B cell (primary cell): ENCODE results near the gene DENND4B. TPM values are rescaled to one million over a fixed set of nuclear protein-coding genes. Genes with fewer than 3 reads are reported as not detected.

Source experiments
- ATAC-seq: fragments of 200-7000 bp; cut with Tn5 transposase; one replicate; pipeline ENCODE4 v1.10.0; 2021; ENCODE audit warnings: low read depth, mild to moderate bottlenecking, moderate number of reproducible peaks, moderate library complexity
- CTCF ChIA-PET: fragments of 350-600 bp; sonication (Branson Sonifier 250); formaldehyde crosslinking; loops from one replicate; lab custom pipeline; 2021; ENCODE audit warnings: antibody characterized with exemption, inconsistent platforms; lab: Charles Lee
- POLR2A ChIA-PET: fragments of 350-600 bp; sonication (Branson Sonifier 250); formaldehyde crosslinking; loops from one replicate; lab custom pipeline; 2021; ENCODE audit warnings: antibody characterized with exemption; lab: Charles Lee
- DNase-seq: peaks from one replicate; pipeline ENCODE4 v3.0.0; 2013
- H2AFZ ChIP-seq: 2 replicates; pipeline ENCODE4 v1.6.1; 2012; ENCODE audit warnings: mild to moderate bottlenecking, low read depth, low read length; ENCODE audit not compliant: insufficient read depth, poor library complexity, severe bottlenecking
- H3K27ac ChIP-seq, 2 donors: 1 replicate in 1 of 2; 2 replicates in 1 of 2; pipeline ENCODE4 v1.5.1; 2012 to 2013; ENCODE audit warnings: low read length in 2 of 2, mild to moderate bottlenecking in 2 of 2, moderate library complexity in 1 of 2
- H3K27me3 ChIP-seq, 4 experiments: fragments of 200-600 bp in 1 of 4; sonication (generic) in 1 of 4; replicated peaks in 1 of 4; 1 replicate in 2 of 4; 2 replicates in 2 of 4; pipeline versions ENCODE4 v1.6.1 to v1.7.0; 2013 to 2016; ENCODE audit warnings: low read length in 3 of 4, mild to moderate bottlenecking in 2 of 4, mixed read lengths in 1 of 4, moderate library complexity in 1 of 4; ENCODE audit not compliant: insufficient read depth in 4 of 4, control insufficient read depth in 3 of 4; ENCODE audit errors: control extremely low read depth in 1 of 4
- H3K36me3 ChIP-seq, 2 experiments: replicated peaks in 1 of 2; 1 replicate in 1 of 2; 2 replicates in 1 of 2; pipeline versions ENCODE4 v1.6.1 to v1.7.1; 2013; ENCODE audit warnings: low read length in 1 of 2; ENCODE audit not compliant: insufficient read depth in 2 of 2, control insufficient read depth in 1 of 2; ENCODE audit errors: control extremely low read depth in 1 of 2, extremely low read depth in 1 of 2
- H3K4me1 ChIP-seq, 2 donors: fragments of 200-600 bp in 1 of 2; sonication (generic) in 1 of 2; 1 replicate in 1 of 2; 2 replicates in 1 of 2; pipeline versions ENCODE4 v1.5.1 to v1.6.1; 2013 to 2017; ENCODE audit warnings: low read length in 2 of 2; ENCODE audit not compliant: control insufficient read depth in 2 of 2, insufficient read depth in 2 of 2
- H3K4me2 ChIP-seq: replicated peaks from 2 replicates; pipeline ENCODE3; 2012; ENCODE audit warnings: mild to moderate bottlenecking, low read depth, low read length; ENCODE audit not compliant: poor library complexity, severe bottlenecking
- H3K4me3 ChIP-seq, 5 experiments: fragments of 200-600 bp in 1 of 5; sonication (generic) in 1 of 5; 1 replicate in 3 of 5; 2 replicates in 2 of 5; pipeline versions ENCODE4 v1.5.1 to v1.7.0; 2011 to 2016; ENCODE audit warnings: low read length in 4 of 5, mild to moderate bottlenecking in 4 of 5, low read depth in 2 of 5, control low read depth in 1 of 5, moderate library complexity in 1 of 5; ENCODE audit not compliant: insufficient read depth in 1 of 5; ENCODE audit errors: control extremely low read depth in 1 of 5, extremely low read depth in 1 of 5
- H3K79me2 ChIP-seq: fragments of 200-600 bp; sonication (generic); one replicate; pipeline ENCODE4 v1.6.0; 2016; ENCODE audit warnings: low read length; ENCODE audit not compliant: control insufficient read depth, insufficient read depth
- H3K9ac ChIP-seq: fragments of 200-600 bp; sonication (generic); 2 replicates; pipeline ENCODE4 v1.6.1; 2017; ENCODE audit warnings: mild to moderate bottlenecking, low read length, moderate library complexity
- H3K9me3 ChIP-seq, 3 donors: one replicate each; pipeline versions ENCODE4 v1.6.1 to v1.7.1; 2013; ENCODE audit warnings: low read length in 2 of 3; ENCODE audit not compliant: control insufficient read depth in 2 of 3, insufficient read depth in 1 of 3; ENCODE audit errors: control extremely low read depth in 1 of 3
- H4K20me1 ChIP-seq: 2 replicates; pipeline ENCODE4 v1.6.0; 2012; ENCODE audit warnings: mild to moderate bottlenecking, low read length; ENCODE audit not compliant: insufficient read depth, control insufficient read depth, poor library complexity, severe bottlenecking
- H3K27ac Mint-ChIP-seq: one replicate; pipeline ENCODE4 v1.8.0; 2021; ENCODE audit warnings: mixed read lengths
- H3K27me3 Mint-ChIP-seq: one replicate; pipeline ENCODE4 v1.8.0; 2021; ENCODE audit warnings: mixed read lengths
- H3K4me1 Mint-ChIP-seq: one replicate; pipeline ENCODE4 v1.8.0; 2021; ENCODE audit warnings: mixed read lengths
- H3K4me3 Mint-ChIP-seq: one replicate; pipeline ENCODE4 v1.8.0; 2021; ENCODE audit warnings: mixed read lengths
- H3K9me3 Mint-ChIP-seq: one replicate; pipeline ENCODE4 v1.8.0; 2022; ENCODE audit warnings: mixed read lengths; ENCODE audit not compliant: insufficient read depth
- EZH2 ChIP-seq: IDR thresholded peaks from 2 replicates; pipeline ENCODE4 v1.6.1; 2012; ENCODE audit warnings: borderline replicate concordance, low read depth, mild to moderate bottlenecking, moderate library complexity, low read length; ENCODE audit not compliant: insufficient read depth, poor library complexity, severe bottlenecking
- WGBS: methylation state at CpG from one replicate; pipeline ENCODE4 v1.1.5; 2013; ENCODE audit warnings: missing lambda C conversion rate; ENCODE audit not compliant: insufficient coverage; 5-methylcytosine and 5-hydroxymethylcytosine counted together
- intact Hi-C: fragments of 100-400 bp; cut with micrococcal nuclease; formaldehyde crosslinking; loops from one replicate; pipeline ENCODE4 v1.10.0; 2022
- polyA plus RNA-seq: library from polyadenylated mRNA; depleted of rRNA; stranded (reverse); fragments of >200 nt; gene quantifications from 2 replicates; pipeline ENCODE4 v1.2.3, GENCODE V29; 2012
- total RNA-seq, 2 donors: library from RNA; stranded (reverse); fragments of 120-200 nt in 1 of 2; gene quantifications; 1 replicate in 1 of 2; 2 replicates in 1 of 2; pipeline versions ENCODE4 v1.2.3 to v1.2.4, GENCODE V29; 2013 to 2022
- TF ChIP-seq, protein P1 (sequence below): fragments of 200-600 bp; IDR thresholded peaks from one replicate; pipeline ENCODE4 v1.8.0; 2022; ENCODE audit warnings: antibody characterized with exemption, mild to moderate bottlenecking

The DENND4B gene
- total and polyA plus RNA-seq, 2 donors (not counting 1 experiment from before 2014, with no cell fraction given): 275 to 389 TPM

DNA sequence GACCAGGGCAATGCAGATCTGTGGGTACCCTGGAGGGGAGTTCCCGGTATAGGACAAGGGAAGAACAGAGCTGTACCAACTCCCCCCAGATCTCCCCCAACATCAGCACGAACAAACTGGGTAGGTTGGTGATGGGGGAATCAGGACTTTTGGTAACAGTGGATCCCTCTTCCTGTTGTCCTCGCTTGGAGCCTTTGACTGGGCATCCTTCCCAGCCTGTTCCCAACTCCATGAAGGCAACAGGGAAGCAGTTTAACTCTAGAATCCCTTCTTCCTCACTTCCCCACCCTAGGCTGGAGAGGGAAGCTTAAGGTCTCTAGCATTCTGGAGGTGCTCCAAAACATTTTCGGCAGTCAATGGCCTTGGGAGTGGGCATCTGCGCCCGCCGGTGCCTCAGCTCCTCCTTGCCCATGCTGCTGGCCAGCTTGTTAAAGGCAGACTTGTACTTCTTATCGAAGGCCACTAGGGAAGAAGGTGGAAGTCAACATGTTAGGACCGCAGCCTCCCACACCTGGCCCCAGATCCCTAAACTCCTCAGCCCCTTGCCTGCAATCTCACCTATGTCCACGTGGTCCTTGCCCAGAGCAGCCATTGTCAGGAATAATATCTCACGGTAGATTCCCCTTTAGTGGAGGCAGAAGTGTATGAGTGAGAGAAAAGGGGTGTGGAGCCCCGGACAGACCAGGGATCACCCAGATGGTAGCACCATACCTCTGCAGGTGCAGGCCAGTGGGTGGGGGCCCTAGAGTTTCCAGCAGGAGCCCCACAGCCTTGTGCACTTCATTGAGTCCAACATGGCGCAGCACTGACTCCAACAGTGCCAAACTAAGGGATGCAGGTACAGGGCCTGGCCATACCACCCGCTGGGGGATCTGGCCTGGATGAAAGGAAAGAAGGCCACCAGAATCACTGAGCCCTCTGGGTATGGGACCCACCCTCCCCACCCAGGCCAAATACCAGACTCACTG, 16.3 kb downstream of the DENND4B start:
- peaks cover 0 to 55% of the 10 kb centered on the region in 2 experiments for H3K36me3 ChIP-seq
- Mint-ChIP-seq H3K9me3 (no peaks in the 10 kb centered on the region), H3K27ac (no peak overlapping the region), H3K4me3 (no peak overlapping the region), H3K4me1 (peaks cover 2% of the 10 kb centered on the region), H3K27me3 (no peaks in the 10 kb centered on the region)
- H3K27me3 ChIP-seq: no peaks in the 10 kb centered on the region
- H3K79me2 ChIP-seq: peaks cover 5% of the 10 kb centered on the region
- TF ChIP-seq EZH2: no peak
- TF ChIP-seq, protein P1, sequence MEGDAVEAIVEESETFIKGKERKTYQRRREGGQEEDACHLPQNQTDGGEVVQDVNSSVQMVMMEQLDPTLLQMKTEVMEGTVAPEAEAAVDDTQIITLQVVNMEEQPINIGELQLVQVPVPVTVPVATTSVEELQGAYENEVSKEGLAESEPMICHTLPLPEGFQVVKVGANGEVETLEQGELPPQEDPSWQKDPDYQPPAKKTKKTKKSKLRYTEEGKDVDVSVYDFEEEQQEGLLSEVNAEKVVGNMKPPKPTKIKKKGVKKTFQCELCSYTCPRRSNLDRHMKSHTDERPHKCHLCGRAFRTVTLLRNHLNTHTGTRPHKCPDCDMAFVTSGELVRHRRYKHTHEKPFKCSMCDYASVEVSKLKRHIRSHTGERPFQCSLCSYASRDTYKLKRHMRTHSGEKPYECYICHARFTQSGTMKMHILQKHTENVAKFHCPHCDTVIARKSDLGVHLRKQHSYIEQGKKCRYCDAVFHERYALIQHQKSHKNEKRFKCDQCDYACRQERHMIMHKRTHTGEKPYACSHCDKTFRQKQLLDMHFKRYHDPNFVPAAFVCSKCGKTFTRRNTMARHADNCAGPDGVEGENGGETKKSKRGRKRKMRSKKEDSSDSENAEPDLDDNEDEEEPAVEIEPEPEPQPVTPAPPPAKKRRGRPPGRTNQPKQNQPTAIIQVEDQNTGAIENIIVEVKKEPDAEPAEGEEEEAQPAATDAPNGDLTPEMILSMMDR: no peak
- DNase-seq (no peak), ATAC-seq (no peak)
- intact Hi-C loops: no loop called here
- H3K4me1 ChIP-seq: peaks cover 6 to 10% of the 10 kb centered on the region in 2 donors
- POLR2A ChIA-PET: no interaction called here
- no peaks in the 10 kb centered on the region for H3K9me3 ChIP-seq
- H3K4me2 ChIP-seq: no peak overlapping the region
- no peak overlapping the region for H2AFZ ChIP-seq
- no peak overlapping the region for H3K9ac ChIP-seq
- CTCF ChIA-PET: interaction anchor here (1.1 to 1.3 kb wide), 2 partner anchors 14 to 133 kb away, joined by 3 to 5 read pairs; no protein-coding TSS in a partner anchor
- no peak overlapping the region for H3K4me3 ChIP-seq
- no peak overlapping the region for H3K27ac ChIP-seq
- H4K20me1 ChIP-seq: peaks cover 24% of the 10 kb centered on the region
- 97% methylated on average over 7 of the region's 14 CpGs for WGBS

DNA sequence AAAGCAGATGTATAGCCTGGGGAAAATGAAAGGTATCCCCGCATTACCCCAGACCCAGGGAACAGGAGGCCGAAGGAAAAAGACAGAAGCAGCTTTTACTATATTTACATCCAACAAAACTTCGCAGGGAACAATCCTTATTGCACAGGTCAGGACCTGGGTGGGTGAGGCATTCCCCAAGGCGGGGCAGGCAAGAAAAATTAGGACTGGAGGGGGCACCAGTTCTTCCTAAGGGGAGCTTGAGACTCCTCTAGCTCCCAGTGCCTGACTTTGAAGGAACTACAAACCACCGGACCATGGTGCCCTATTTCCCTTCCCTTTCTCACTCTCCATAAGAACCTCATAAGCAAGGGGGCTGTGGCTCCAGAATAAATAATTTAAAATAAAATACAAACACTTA, 17.1 kb downstream of the DENND4B start:
- H2AFZ ChIP-seq: no peak overlapping the region
- POLR2A ChIA-PET: interaction anchor here (0.6 kb wide), 1 partner anchor 16 kb away, joined by 7 read pairs; no protein-coding TSS in a partner anchor
- intact Hi-C loops: no loop called here
- H3K4me2 ChIP-seq: no peak overlapping the region
- H3K79me2 ChIP-seq: peaks cover 4% of the 10 kb centered on the region
- no peak for ATAC-seq
- peaks cover 0 to 47% of the 10 kb centered on the region in 2 experiments for H3K36me3 ChIP-seq
- H3K4me3 ChIP-seq: no peak overlapping the region
- peaks cover 16% of the 10 kb centered on the region for H4K20me1 ChIP-seq
- no peaks in the 10 kb centered on the region for H3K9me3 ChIP-seq
- Mint-ChIP-seq H3K4me3 (no peak overlapping the region), H3K27me3 (no peaks in the 10 kb centered on the region), H3K4me1 (peaks cover 2% of the 10 kb centered on the region), H3K9me3 (no peaks in the 10 kb centered on the region), H3K27ac (no peak overlapping the region)
- H3K27me3 ChIP-seq: no peaks in the 10 kb centered on the region
- TF ChIP-seq, protein P1: no peak
- no peak for TF ChIP-seq EZH2
- CTCF ChIA-PET: interaction anchor here (1.1 to 1.3 kb wide), 2 partner anchors 15 to 133 kb away, joined by 3 to 5 read pairs; no protein-coding TSS in a partner anchor
- DNase-seq: no peak
- 100% methylated on average over 3 of the region's 5 CpGs for WGBS
- no peak overlapping the region for H3K27ac ChIP-seq
- H3K9ac ChIP-seq: no peak overlapping the region
- peaks cover 6 to 10% of the 10 kb centered on the region in 2 donors for H3K4me1 ChIP-seq
